Calu3 (cell line): Measurements from ENCODE around the gene NEK2. TPM values are rescaled to one million over a fixed set of nuclear protein-coding genes. Genes with fewer than 3 reads are reported as not detected.

ENCODE experiments used
- BruUV-seq: library from RNA; stranded (reverse); fragments of 400-500 nt; replicated peaks from 2 replicates; lab custom pipeline; 2021; lab: Mats Ljungman, UMichigan
- CTCF ChIA-PET: fragments of 300-600 bp; sonication (Branson Sonifier 250); formaldehyde crosslinking; loops from one replicate; lab custom pipeline; 2022; ENCODE audit warnings: antibody characterized with exemption; lab: Charles Lee
- DNase-seq: peaks from one replicate; pipeline ENCODE4 v3.0.0; 2022
- H3K27ac Mint-ChIP-seq: one replicate; pipeline ENCODE4 v1.8.0; 2022; ENCODE audit warnings: mixed read lengths; ENCODE audit not compliant: unreplicated experiment
- H3K27me3 Mint-ChIP-seq: one replicate; pipeline ENCODE4 v1.8.0; 2022; ENCODE audit warnings: mixed read lengths; ENCODE audit not compliant: unreplicated experiment
- H3K36me3 Mint-ChIP-seq: one replicate; pipeline ENCODE4 v1.8.0; 2022; ENCODE audit warnings: mild to moderate bottlenecking, moderate library complexity, mixed read lengths; ENCODE audit not compliant: insufficient read depth, unreplicated experiment
- H3K4me1 Mint-ChIP-seq: one replicate; pipeline ENCODE4 v1.8.0; 2022; ENCODE audit warnings: mild to moderate bottlenecking, low read depth, mixed read lengths; ENCODE audit not compliant: unreplicated experiment
- H3K4me3 Mint-ChIP-seq: one replicate; pipeline ENCODE4 v1.8.0; 2022; ENCODE audit warnings: mild to moderate bottlenecking, low read depth, moderate library complexity, mixed read lengths; ENCODE audit not compliant: unreplicated experiment
- H3K9me3 Mint-ChIP-seq: one replicate; pipeline ENCODE4 v1.8.0; 2022; ENCODE audit warnings: low read depth, mixed read lengths; ENCODE audit not compliant: unreplicated experiment
- CTCF ChIP-seq: fragments of 200-600 bp; IDR thresholded peaks from one replicate; pipeline ENCODE4 v1.8.0; 2022; ENCODE audit warnings: antibody characterized with exemption; ENCODE audit not compliant: unreplicated experiment
- intact Hi-C: fragments of 100-400 bp; cut with micrococcal nuclease; formaldehyde crosslinking; loops from one replicate; pipeline ENCODE4 v1.10.0; 2022; ENCODE audit not compliant: unreplicated experiment
- total RNA-seq: library from RNA; stranded (reverse); gene quantifications from 2 replicates; pipeline ENCODE4 v1.2.3, GENCODE V29; 2022

NEK2 gene
- total RNA-seq, 1 experiment from 2014 or later = 43.2 TPM

GRCh38 chr1:211619033-211619996, 56.1 kb downstream of the NEK2 start:
- TF ChIP-seq CTCF = no peak
- no TSS peak for BruUV-seq
- CTCF ChIA-PET = no interaction called here
- Mint-ChIP-seq H3K36me3 (no peaks in the 10 kb centered on the region), H3K9me3 (no peaks in the 10 kb centered on the region), H3K27ac (no peak overlapping the region), H3K4me3 (no peak overlapping the region), H3K27me3 (no peaks in the 10 kb centered on the region), H3K4me1 (no peaks in the 10 kb centered on the region)
- intact Hi-C loops = no loop called here
- no peak for DNase-seq

- H3K9me3 Mint-ChIP-seq = no peaks in the 10 kb centered on the region
- BruUV-seq = no TSS peak
- no peak overlapping the region for H3K27ac Mint-ChIP-seq
- no peak overlapping the region for H3K4me3 Mint-ChIP-seq
- H3K4me1 Mint-ChIP-seq = peaks cover 12% of the 10 kb centered on the region
- intact Hi-C loops = no loop called here
- CTCF ChIA-PET = no interaction called here
- no peaks in the 10 kb centered on the region for H3K27me3 Mint-ChIP-seq
- TF ChIP-seq CTCF = no peak
- H3K36me3 Mint-ChIP-seq = no peaks in the 10 kb centered on the region
- DNase-seq = no peak
These were observed 58.5 kb downstream of the NEK2 start for GRCh38 chr1:211616965-211617297.

GRCh38 chr1:211616231-211616964, 59.0 kb downstream of the NEK2 start:
- H3K36me3 Mint-ChIP-seq = no peaks in the 10 kb centered on the region
- CTCF ChIA-PET = no interaction called here
- TF ChIP-seq CTCF = no peak
- peaks cover 12% of the 10 kb centered on the region for H3K4me1 Mint-ChIP-seq
- intact Hi-C loops = no loop called here
- H3K27ac Mint-ChIP-seq = no peak overlapping the region
- DNase-seq = no peak
- H3K4me3 Mint-ChIP-seq = no peak overlapping the region
- no peaks in the 10 kb centered on the region for H3K27me3 Mint-ChIP-seq
- no TSS peak for BruUV-seq
- H3K9me3 Mint-ChIP-seq = no peaks in the 10 kb centered on the region

- no peaks in the 10 kb centered on the region for H3K36me3 Mint-ChIP-seq
- intact Hi-C loops = no loop called here
- no peaks in the 10 kb centered on the region for H3K9me3 Mint-ChIP-seq
- H3K4me1 Mint-ChIP-seq = peaks cover 17% of the 10 kb centered on the region
- BruUV-seq = no TSS peak
- H3K4me3 Mint-ChIP-seq = no peak overlapping the region
- CTCF ChIA-PET = interaction anchor here (0.6 kb wide), 1 partner anchor 277 kb away, joined by 10 read pairs; no protein-coding TSS in a partner anchor
- no peaks in the 10 kb centered on the region for H3K27me3 Mint-ChIP-seq
- DNase-seq = no peak
- H3K27ac Mint-ChIP-seq = no peak overlapping the region
- no peak for TF ChIP-seq CTCF
These were observed 60.8 kb downstream of the NEK2 start for GRCh38 chr1:211614615-211615014.
